HEK293T (cell line): ENCODE results near the gene MTERF2.

Source experiments
- CTCF ChIA-PET: fragments of 350-600 bp; formaldehyde crosslinking; extraction: SDS; loops from one replicate; lab custom pipeline; 2021; ENCODE audit warnings: antibody characterized with exemption, inconsistent platforms; lab: Yijun Ruan, JAX
- POLR2A ChIA-PET: fragments of 350-600 bp; formaldehyde crosslinking; extraction: SDS; loops from one replicate; lab custom pipeline; 2020; ENCODE audit warnings: antibody characterized with exemption, inconsistent platforms; lab: Yijun Ruan, JAX
- DNase-seq: peaks from one replicate; pipeline ENCODE4 v3.0.0; 2012; ENCODE audit warnings: mixed read lengths; ENCODE audit errors: extremely low spot score
- ARNT ChIP-seq: fragments of 450-650 bp; IDR thresholded peaks from 2 replicates; pipeline ENCODE4 v1.6.1; 2017; ENCODE audit warnings: mild to moderate bottlenecking
- BHLHE40 ChIP-seq: fragments of 450-650 bp; IDR thresholded peaks from 2 replicates; pipeline ENCODE4 v1.6.1; 2016; ENCODE audit warnings: mild to moderate bottlenecking, moderate library complexity, borderline replicate concordance
- CTBP1 ChIP-seq: fragments of 450-650 bp; IDR thresholded peaks from 2 replicates; pipeline ENCODE4 v1.6.1; 2016; ENCODE audit warnings: borderline replicate concordance
- ELF4 ChIP-seq: fragments of 450-650 bp; IDR thresholded peaks from 2 replicates; pipeline ENCODE4 v1.6.1; 2017; ENCODE audit warnings: antibody characterized with exemption
- FOXA1 ChIP-seq: fragments of 450-650 bp; IDR thresholded peaks from 2 replicates; pipeline ENCODE4 v1.6.1; 2016; ENCODE audit warnings: mild to moderate bottlenecking
- FOXK2 ChIP-seq: fragments of 450-650 bp; IDR thresholded peaks from 2 replicates; pipeline ENCODE4 v1.6.1; 2016; ENCODE audit warnings: mild to moderate bottlenecking
- FOXM1 ChIP-seq: fragments of 450-650 bp; IDR thresholded peaks from 2 replicates; pipeline ENCODE4 v1.6.1; 2017; ENCODE audit warnings: mild to moderate bottlenecking, borderline replicate concordance
- HDGF ChIP-seq: fragments of 450-650 bp; IDR thresholded peaks from 2 replicates; pipeline ENCODE4 v1.6.1; 2017; ENCODE audit warnings: antibody characterized with exemption, borderline replicate concordance
- L3MBTL2 ChIP-seq: fragments of 450-650 bp; conservative IDR thresholded peaks from 2 replicates; pipeline ENCODE4 v1.6.1; 2016; ENCODE audit warnings: mild to moderate bottlenecking
- LEF1 ChIP-seq: fragments of 450-650 bp; IDR thresholded peaks from 2 replicates; pipeline ENCODE4 v1.6.1; 2017; ENCODE audit warnings: mild to moderate bottlenecking, borderline replicate concordance
- NFRKB ChIP-seq: fragments of 450-650 bp; IDR thresholded peaks from 2 replicates; pipeline ENCODE4 v1.6.1; 2016; ENCODE audit warnings: mild to moderate bottlenecking, moderate library complexity
- PKNOX1 ChIP-seq: fragments of 450-650 bp; IDR thresholded peaks from 2 replicates; pipeline ENCODE4 v1.6.1; 2016
- SP1 ChIP-seq: fragments of 450-650 bp; IDR thresholded peaks from 2 replicates; pipeline ENCODE4 v1.6.1; 2017
- SUZ12 ChIP-seq: fragments of 450-650 bp; IDR thresholded peaks from 2 replicates; pipeline ENCODE4 v1.6.1; 2016; ENCODE audit warnings: mild to moderate bottlenecking
- TARDBP ChIP-seq: fragments of 450-650 bp; IDR thresholded peaks from 2 replicates; pipeline ENCODE4 v1.6.1; 2016
- ZNF384 ChIP-seq: fragments of 450-650 bp; IDR thresholded peaks from 2 replicates; pipeline ENCODE4 v1.6.1; 2016

The MTERF2 gene

GRCh38 chr12:106986625-106987389, at the start of gene MTERF2:
TSS of gene MTERF2 (minus strand) at chr12:106987146. CDS start at chr12:106978714, 8,432 bp downstream.
- POLR2A ChIA-PET, result interaction anchor here (0.7 to 2.4 kb wide), 10 partner anchors 10 to 629 kb away, joined by 3 to 16 read pairs (median 4); partner anchors contain the start of genes POLR3B and TMEM263
- CTCF ChIA-PET, result interaction anchor here (1.3 kb wide), 1 partner anchor 27 kb away, joined by 3 read pairs; no protein-coding TSS in a partner anchor
- no peak for TF ChIP-seq FOXA1
- TF ChIP-seq L3MBTL2, result peak; percentile 97
- peak; percentile 80 for TF ChIP-seq PKNOX1
- no peak for TF ChIP-seq BHLHE40
- TF ChIP-seq NFRKB, result no peak
- no peak for TF ChIP-seq FOXM1
- DNase-seq, result peak; percentile 96

GRCh38 chr12:107035733-107036132, 48.8 kb upstream of the MTERF2 start:
- DNase-seq, result no peak
- POLR2A ChIA-PET, result no interaction called here
- TF ChIP-seq FOXM1 (no peak), LEF1 (no peak), CTBP1 (no peak)
- CTCF ChIA-PET, result no interaction called here

- DNase-seq, result no peak
- CTCF ChIA-PET, result no interaction called here
- POLR2A ChIA-PET, result no interaction called here
- TF ChIP-seq L3MBTL2 (no peak), FOXA1 (no peak), ARNT (no peak), BHLHE40 (no peak), LEF1 (no peak), CTBP1 (no peak), ZNF384 (no peak), NFRKB (no peak)
Measured at GRCh38 chr12:107033758-107034739, 47.1 kb upstream of the MTERF2 start.

- DNase-seq, result no peak
- ChIA-PET CTCF (no interaction called here), POLR2A (no interaction called here)
- no peak for TF ChIP-seq ARNT
- no peak for TF ChIP-seq FOXM1
- no peak for TF ChIP-seq CTBP1
- TF ChIP-seq TARDBP, result no peak
- TF ChIP-seq ZNF384, result no peak
- TF ChIP-seq ELF4, result no peak
- TF ChIP-seq BHLHE40, result no peak
- TF ChIP-seq PKNOX1, result no peak
- TF ChIP-seq LEF1, result no peak
- TF ChIP-seq HDGF, result no peak
- no peak for TF ChIP-seq NFRKB
- no peak for TF ChIP-seq FOXA1
- no peak for TF ChIP-seq SUZ12
Measured at GRCh38 chr12:107032266-107032665, 45.3 kb upstream of the MTERF2 start.

GRCh38 chr12:107031061-107031460, 44.1 kb upstream of the MTERF2 start:
- TF ChIP-seq NFRKB, result no peak
- no peak for TF ChIP-seq LEF1
- no peak for TF ChIP-seq SP1
- TF ChIP-seq TARDBP, result no peak
- no peak for TF ChIP-seq L3MBTL2
- no peak for TF ChIP-seq ELF4
- TF ChIP-seq HDGF, result no peak
- no peak for TF ChIP-seq ZNF384
- no peak for TF ChIP-seq BHLHE40
- TF ChIP-seq CTBP1, result no peak
- TF ChIP-seq ARNT, result no peak
- TF ChIP-seq FOXM1, result no peak
- TF ChIP-seq FOXK2, result no peak
- TF ChIP-seq SUZ12, result no peak
- no peak for TF ChIP-seq FOXA1
- TF ChIP-seq PKNOX1, result no peak
- no peak for DNase-seq
- ChIA-PET POLR2A (interaction anchor here (0.6 kb wide), 1 partner anchor 189 kb away, joined by 3 read pairs; no protein-coding TSS in a partner anchor), CTCF (no interaction called here)

GRCh38 chr12:107029081-107029480, 42.1 kb upstream of the MTERF2 start:
- CTCF ChIA-PET, result interaction anchor here (0.6 kb wide), 2 partner anchors 149 to 641 kb away, joined by 3 read pairs; no protein-coding TSS in a partner anchor
- POLR2A ChIA-PET, result no interaction called here
- TF ChIP-seq FOXM1, result no peak
- TF ChIP-seq ARNT, result no peak
- no peak for TF ChIP-seq CTBP1
- TF ChIP-seq SUZ12, result no peak
- TF ChIP-seq SP1, result no peak
- no peak for TF ChIP-seq ELF4
- no peak for TF ChIP-seq LEF1
- no peak for TF ChIP-seq PKNOX1
- no peak for TF ChIP-seq BHLHE40
- TF ChIP-seq HDGF, result no peak
- no peak for TF ChIP-seq ZNF384
- TF ChIP-seq NFRKB, result no peak
- no peak for TF ChIP-seq FOXA1
- TF ChIP-seq TARDBP, result no peak
- no peak for TF ChIP-seq FOXK2
- no peak for DNase-seq
